KOPT-K1 (cell line): ENCODE results near the gene DESI2.
"Not testable (repeated sequence)": the region's sequence is repeated elsewhere in the genome, so short reads cannot be mapped to it uniquely, and the experiment has no call there.

Experiments used
- H3K27ac ChIP-seq: fragments of 200-600 bp; sonication (generic); 2 replicates; pipeline ENCODE4 v1.5.1; 2016; ENCODE audit warnings: antibody characterized with exemption, mild to moderate bottlenecking, low read depth, low read length; ENCODE audit not compliant: poor library complexity, severe bottlenecking
- H3K36me3 ChIP-seq: fragments of 200-600 bp; sonication (generic); 2 replicates; pipeline ENCODE4 v1.5.1; 2017; ENCODE audit warnings: antibody characterized with exemption, mild to moderate bottlenecking, low read length, moderate library complexity; ENCODE audit not compliant: insufficient read depth
- H3K9me3 ChIP-seq: fragments of 200-600 bp; sonication (generic); 2 replicates; pipeline ENCODE4 v1.5.1; 2017; ENCODE audit warnings: antibody characterized with exemption, low read length, mild to moderate bottlenecking; ENCODE audit not compliant: insufficient read depth, poor library complexity, severe bottlenecking

Gene DESI2

GRCh38 chr1:244666672-244667418 lies 13.9 kb downstream of the DESI2 start:
- H3K27ac ChIP-seq, result not testable (repeated sequence)
- Histone ChIP-seq H3K36me3 (peaks cover 22% of the 10 kb centered on the region; the same call in 1 of the 2 replicates), H3K9me3 (peaks cover 21% of the 10 kb centered on the region)

DNA sequence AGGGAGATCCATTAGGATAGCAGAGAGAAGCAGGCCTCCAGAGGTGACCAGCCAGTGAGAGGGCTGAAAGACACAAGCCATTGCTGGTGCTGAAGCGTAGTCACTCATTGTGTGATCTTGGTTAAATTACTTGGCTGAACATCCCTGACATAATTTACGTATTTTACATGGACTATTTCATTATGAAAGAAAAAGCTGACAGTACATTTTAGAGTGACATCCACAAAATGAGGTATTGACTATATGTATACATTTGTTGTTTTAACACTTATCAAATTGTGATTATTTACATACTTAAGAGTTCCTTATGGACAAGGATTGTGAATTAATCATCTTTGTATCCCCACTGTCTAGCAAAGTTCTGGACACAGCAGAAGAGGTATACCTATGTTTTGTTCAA lies 14.9 kb downstream of the DESI2 start:
- Histone ChIP-seq H3K36me3 (peaks cover 27% of the 10 kb centered on the region; the same call in 1 of the 2 replicates), H3K9me3 (peaks cover 21% of the 10 kb centered on the region), H3K27ac (no peak overlapping the region)

GRCh38 chr1:244672946-244673682 lies 20.2 kb downstream of the DESI2 start:
- no peak overlapping the region for H3K27ac ChIP-seq
- H3K36me3 ChIP-seq, result peaks cover 27% of the 10 kb centered on the region; the same call in 1 of the 2 replicates
- peaks cover 21% of the 10 kb centered on the region for H3K9me3 ChIP-seq

DNA sequence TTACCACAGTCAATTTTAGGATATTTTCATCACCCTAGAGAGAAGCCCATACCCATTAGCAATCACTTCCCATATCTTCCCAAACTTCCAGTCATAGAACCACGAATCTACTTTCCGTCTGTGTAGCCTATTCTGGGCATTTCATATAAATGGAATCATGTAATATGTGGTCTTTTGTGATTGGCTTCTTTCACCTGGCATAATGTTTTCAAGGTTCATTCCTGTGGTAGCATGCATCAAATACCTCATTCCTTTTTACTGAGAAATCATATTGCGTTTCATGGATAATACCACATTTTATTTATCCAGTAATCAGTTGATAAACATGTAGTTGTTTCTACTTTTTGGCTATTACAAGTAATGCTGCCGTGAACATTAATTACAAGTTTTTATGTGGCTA lies 21.5 kb downstream of the DESI2 start:
- H3K9me3 ChIP-seq, result peaks cover 20% of the 10 kb centered on the region
- no peak overlapping the region for H3K27ac ChIP-seq
- peaks cover 23% of the 10 kb centered on the region; the same call in 1 of the 2 replicates for H3K36me3 ChIP-seq

DNA sequence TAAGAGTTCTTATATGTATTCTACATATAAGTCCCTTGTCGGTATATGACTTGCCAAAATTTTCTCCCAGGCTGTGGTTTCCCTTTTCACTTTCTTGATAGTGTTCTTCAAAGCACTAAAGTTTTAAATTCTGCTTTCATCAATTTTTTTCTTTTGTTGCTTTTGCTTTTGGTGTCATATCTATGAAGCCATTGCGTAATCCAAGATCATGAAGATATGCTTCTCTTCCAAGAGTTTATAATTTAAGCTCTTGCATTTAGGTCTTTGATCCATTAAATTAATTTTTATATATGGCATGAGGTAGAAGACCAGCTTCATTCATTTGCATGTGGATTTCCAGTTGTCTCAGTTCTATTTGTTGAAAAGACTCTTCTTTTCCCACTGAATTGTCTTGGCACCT lies 22.2 kb downstream of the DESI2 start:
- no peak overlapping the region for H3K27ac ChIP-seq
- H3K9me3 ChIP-seq, result peaks cover 13% of the 10 kb centered on the region
- peaks cover 18% of the 10 kb centered on the region; the same call in 1 of the 2 replicates for H3K36me3 ChIP-seq

- Histone ChIP-seq H3K9me3 (peaks cover 10% of the 10 kb centered on the region), H3K27ac (no peak overlapping the region), H3K36me3 (peaks cover 18% of the 10 kb centered on the region)
Measured at GRCh38 chr1:244678697-244679096, 25.8 kb downstream of the DESI2 start.

DNA sequence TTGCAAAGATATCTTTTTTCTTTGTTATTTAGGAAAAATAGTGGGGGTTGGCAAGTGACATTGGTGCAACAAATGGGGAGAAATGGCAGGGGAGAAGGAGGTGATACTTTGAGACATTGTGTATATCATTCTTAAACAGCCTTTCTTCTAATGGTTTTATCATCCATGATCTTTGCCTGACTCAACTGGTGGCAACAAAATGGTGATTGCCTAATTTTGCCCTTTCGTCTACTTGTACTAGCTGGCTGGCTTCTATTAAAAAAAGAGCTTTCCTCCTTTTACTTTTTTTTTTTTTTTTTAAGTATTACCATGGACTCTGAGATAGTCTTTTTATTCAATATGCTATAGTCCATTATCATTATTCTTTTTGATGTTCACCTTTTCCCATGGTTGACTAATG lies 27.7 kb downstream of the DESI2 start:
- Histone ChIP-seq H3K36me3 (peaks cover 21% of the 10 kb centered on the region), H3K9me3 (peaks cover 10% of the 10 kb centered on the region), H3K27ac (no peak overlapping the region)

DNA sequence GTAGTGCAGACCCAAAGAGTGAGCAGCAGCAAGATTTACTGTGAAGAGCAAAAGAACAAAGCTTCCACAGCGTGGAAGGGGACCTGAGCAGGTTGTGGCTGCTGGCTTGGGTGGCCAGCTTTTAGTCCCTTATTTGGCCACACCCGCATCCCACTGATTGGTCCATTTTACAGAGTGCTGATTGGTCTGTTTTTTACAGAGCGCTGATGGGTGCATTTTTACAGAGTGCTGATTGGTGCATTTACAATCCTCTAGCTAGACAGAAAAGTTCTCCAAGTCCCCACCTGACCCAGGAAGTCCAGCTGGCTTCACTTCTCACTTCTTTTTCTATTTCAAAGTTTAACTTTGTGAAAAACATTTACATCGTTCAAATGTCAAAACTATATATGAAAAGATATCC lies 29.2 kb downstream of the DESI2 start:
- H3K27ac ChIP-seq, result not testable (repeated sequence)
- Histone ChIP-seq H3K36me3 (peaks cover 35% of the 10 kb centered on the region), H3K9me3 (peaks cover 10% of the 10 kb centered on the region)

- no peak overlapping the region for H3K27ac ChIP-seq
- H3K9me3 ChIP-seq, result no peaks in the 10 kb centered on the region
- peaks cover 95% of the 10 kb centered on the region for H3K36me3 ChIP-seq
Measured at GRCh38 chr1:244695937-244696336, 43.0 kb downstream of the DESI2 start.

GRCh38 chr1:244699741-244700140 lies 46.8 kb downstream of the DESI2 start:
- H3K9me3 ChIP-seq, result no peaks in the 10 kb centered on the region
- peaks cover 70% of the 10 kb centered on the region for H3K36me3 ChIP-seq
- no peak overlapping the region for H3K27ac ChIP-seq

- Histone ChIP-seq H3K36me3 (peaks cover 73% of the 10 kb centered on the region), H3K27ac (no peak overlapping the region), H3K9me3 (no peaks in the 10 kb centered on the region)
Measured at GRCh38 chr1:244700808-244701207, 47.9 kb downstream of the DESI2 start.

GRCh38 chr1:244702620-244703019 lies 49.7 kb downstream of the DESI2 start:
- no peaks in the 10 kb centered on the region for H3K9me3 ChIP-seq
- no peak overlapping the region for H3K27ac ChIP-seq
- H3K36me3 ChIP-seq, result peaks cover 74% of the 10 kb centered on the region

GRCh38 chr1:244704107-244704506 lies 51.2 kb downstream of the DESI2 start:
- Histone ChIP-seq H3K27ac (no peak overlapping the region), H3K9me3 (no peaks in the 10 kb centered on the region), H3K36me3 (peaks cover 63% of the 10 kb centered on the region)

DNA sequence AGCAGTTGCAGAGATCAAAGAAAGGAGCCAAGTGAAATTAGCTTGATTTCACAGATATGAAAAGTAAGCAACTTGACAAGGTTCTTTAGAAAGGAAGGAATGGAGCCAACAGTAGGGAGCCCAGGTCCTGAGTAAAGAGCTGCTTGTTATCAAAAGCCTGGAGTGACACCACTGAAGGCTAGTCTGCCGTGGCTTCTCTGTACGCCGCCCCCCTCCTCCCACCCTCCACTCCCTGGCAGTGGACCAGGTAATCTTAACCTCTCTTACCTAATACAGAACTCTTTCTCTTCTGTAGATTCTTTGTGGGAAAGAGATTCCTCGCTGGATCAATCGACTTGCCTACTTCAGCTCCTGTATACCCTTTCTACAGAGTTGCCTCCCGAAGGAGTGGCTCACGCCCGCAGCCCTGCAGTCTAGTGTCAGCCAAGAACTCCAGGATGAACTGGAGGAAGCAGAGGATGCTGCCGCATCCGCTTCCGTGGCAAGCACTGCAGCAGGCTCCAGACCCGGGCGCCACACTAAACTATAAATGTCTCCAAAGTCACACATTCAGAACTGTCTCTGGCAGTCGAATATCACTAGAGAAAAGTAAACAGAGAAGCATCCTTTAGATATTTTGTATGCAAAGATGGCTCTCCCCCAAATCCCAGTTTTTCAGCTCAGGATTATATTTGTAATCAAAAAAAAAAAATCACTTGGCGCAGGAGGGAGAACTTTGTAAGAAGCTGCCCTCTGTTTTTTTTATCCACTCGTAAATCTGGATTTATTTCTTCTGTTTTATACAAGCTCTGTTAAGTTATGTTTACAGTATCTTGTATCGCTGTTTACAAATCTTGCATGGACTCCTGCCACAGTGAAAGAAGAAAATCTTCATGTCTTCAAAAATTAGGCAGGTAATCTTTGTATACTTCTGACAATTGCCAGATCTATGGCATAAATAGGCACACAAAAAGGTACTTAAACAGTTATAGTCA lies 52.6 kb downstream of the DESI2 start:
- no peak overlapping the region for H3K27ac ChIP-seq
- H3K36me3 ChIP-seq, result peaks cover 49% of the 10 kb centered on the region
- H3K9me3 ChIP-seq, result no peaks in the 10 kb centered on the region

DNA sequence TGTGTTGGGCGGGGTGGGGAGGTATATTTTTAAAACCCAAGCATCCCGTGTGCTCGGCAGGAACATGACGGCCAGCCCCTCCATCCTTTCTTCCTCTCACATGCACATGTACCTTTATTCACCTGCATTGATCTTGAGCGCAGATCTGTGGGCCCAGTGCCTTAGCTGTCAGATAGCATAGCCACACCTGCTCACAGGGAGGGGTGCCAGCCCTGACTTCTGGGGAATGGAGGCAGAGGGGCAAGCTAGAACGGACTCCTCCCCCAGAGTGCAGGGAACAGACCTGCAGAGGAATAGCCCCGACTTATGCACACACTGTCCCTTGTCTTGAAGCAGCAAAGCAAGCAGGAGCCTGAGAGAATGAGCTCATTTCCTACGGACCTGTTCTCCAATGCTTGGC lies 56.1 kb downstream of the DESI2 start:
- no peak overlapping the region for H3K27ac ChIP-seq
- peaks cover 33% of the 10 kb centered on the region for H3K36me3 ChIP-seq
- H3K9me3 ChIP-seq, result no peaks in the 10 kb centered on the region
